ENCODE results near the gene TMEM258. TPM values are rescaled to one million over a fixed set of nuclear protein-coding genes. Genes with fewer than 3 reads are reported as not detected.

The TMEM258 gene
- total RNA-seq, 1 donor from 2014 or later, result 161 TPM

DNA sequence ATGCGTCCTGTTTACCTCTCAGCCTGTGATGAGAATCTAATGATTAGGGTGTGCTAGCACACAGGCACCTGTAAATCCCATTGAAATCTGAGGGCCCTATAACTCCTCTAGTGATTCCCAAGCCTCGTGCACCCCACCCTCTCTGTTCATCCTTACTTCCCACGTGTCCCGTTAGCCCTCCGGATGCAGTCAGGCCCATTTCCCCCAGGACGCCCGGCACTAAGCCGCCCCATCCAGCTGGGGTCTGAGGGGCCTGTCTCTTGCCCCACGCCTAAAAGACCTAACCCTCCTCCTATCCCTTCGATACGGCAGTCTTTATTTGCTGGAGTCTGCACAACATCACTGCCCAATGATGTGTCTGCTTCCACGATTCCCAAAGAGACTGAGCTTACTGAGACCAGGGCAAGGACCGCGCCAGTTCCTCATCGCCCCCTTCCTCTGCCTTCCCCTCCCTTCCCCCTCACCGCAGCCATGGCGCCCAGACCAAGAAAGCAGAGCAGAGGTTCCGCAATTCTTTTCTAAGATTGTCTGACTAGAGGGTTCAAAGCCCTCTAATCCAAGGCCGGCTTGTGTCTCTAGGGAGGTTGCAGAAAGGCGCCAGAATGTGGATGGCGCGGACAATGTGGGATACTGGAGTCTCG, 34.7 kb upstream of the TMEM258 start:
- DNase-seq (ENCODE audit: low read depth in 2 of 2), result no peak

GRCh38 chr11:61820174-61820573, 27.8 kb upstream of the TMEM258 start:
- peak in 1 of 2 donors; percentile 57 for DNase-seq (ENCODE audit: low read depth in 2 of 2)

- no peak for DNase-seq (ENCODE audit: low read depth in 2 of 2)
These were observed 25.2 kb upstream of the TMEM258 start for GRCh38 chr11:61817471-61818202.

DNA sequence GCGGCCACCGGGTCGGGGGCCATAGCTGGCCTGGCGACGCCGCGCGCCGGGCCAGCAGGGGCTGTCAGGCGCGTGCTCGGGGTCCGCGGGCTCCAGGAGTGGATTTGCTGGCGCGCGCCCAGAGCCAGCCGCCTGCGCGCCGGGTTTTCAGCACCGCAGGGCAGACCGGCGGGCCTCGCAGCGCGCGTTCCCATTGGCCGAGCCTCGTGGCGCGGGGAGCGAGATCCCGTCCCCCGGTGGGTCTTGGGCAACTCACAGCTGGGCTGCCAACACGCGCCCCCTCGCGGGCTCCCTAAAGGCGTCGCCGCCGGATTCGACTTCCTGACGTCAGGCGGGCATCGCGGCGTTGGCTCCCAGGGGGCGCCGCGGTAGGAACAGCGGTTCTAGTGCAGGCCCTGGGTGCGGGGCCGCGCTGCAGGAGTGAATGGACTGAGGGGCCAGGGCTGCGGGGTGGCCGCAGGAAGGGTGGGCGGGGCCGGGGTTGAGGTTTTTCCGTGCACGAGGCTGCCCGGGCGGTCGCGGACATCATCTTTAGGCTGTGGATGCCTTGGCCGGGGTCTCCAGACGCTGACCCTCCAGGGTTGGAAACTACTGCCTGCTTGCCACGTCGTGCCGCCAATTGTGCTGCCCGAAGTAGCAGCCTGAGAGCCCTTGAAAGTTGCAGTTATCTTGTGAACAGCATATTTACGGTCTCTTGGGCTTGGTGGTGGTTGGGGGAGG, 24.5 kb upstream of the TMEM258 start, which contains the start of gene FADS1:
Gene FADS1 (minus strand): TSS at position 268 of the 720 bp plus-strand sequence. CDS start 74 bp downstream, at position 194.
- DNase-seq (ENCODE audit: low read depth in 2 of 2), result peak; percentile 93

GRCh38 chr11:61815790-61816735, 23.7 kb upstream of the TMEM258 start:
- peak; percentile 68 to 75 for DNase-seq (ENCODE audit: low read depth in 2 of 2)

DNA sequence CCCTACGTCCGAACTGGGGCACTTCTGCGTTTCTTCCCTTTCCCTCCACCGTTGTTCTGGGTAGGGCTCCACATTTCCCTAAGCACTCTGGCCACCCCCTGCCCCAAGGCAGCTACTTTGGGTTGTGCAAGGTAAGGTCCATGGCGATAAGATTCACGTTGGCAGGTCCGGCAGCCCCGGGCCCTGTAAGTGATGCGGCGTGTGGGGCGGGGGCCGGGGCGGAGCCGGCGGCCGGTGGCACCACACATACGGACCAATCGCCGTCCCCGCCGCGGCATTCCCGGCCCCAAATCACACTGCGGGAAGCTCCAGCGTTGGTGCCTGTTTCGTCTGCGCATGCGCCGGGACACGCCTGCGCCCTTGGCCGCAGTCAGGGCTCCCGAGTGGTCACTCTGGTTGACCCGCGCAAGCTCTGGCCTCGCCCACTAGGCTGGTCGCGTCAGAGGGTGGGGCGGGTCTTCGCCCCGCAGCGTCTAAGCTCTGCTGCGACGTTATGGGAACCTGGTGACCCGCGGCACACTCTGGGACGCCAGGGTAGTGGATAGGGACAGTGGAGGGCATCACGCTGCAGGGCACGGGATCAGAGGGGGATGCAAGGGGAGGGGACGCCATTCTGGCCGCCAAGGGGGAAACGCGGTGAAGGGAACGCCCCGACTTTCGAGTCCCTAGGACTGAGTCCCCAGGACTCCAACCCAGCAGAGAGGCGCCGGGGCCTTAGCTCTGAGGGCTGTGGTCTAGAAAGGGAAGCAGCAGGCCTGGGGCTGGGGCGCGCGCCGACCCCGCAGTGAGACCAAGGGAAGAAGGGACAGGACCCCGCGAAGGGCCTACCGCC, 22.8 kb upstream of the TMEM258 start:
- peak; percentile 98 for DNase-seq (ENCODE audit: low read depth in 2 of 2)

- peak; percentile 65 for DNase-seq (ENCODE audit: low read depth in 2 of 2)
These were observed 22.0 kb upstream of the TMEM258 start for GRCh38 chr11:61814247-61814957.

DNA sequence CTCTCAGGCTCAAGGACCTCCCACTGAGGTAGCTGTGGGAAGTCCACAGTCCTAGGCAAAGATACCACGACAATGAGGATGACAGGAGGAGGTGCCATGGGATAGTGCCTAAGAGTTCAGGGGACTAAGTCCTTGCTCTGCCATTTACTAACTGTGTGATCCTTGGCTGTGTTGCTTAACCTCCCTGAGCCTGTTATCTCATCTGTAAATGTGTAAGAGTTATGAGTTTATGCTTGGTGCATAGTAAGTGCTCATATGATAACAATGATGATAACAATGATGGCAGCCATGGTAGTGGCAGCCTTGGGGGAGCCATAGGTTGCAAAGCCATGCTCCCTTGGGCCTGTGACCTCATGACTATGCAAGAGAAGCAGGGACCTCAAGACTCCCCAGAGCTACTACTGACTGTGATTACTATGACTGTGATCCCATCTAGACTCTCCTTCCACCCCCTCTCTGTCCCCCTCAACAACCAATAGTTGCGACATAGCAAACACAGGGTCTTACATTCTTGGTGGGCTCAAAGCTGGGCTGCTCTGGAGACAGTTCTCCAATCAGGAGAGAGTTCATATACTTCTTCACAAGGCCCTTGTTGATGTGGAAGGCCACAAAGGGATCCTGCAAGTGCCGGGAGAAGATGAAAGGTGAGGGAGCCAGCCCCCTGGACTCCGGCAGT, 20.5 kb upstream of the TMEM258 start:
- no peak for DNase-seq (ENCODE audit: low read depth in 2 of 2)

DNA sequence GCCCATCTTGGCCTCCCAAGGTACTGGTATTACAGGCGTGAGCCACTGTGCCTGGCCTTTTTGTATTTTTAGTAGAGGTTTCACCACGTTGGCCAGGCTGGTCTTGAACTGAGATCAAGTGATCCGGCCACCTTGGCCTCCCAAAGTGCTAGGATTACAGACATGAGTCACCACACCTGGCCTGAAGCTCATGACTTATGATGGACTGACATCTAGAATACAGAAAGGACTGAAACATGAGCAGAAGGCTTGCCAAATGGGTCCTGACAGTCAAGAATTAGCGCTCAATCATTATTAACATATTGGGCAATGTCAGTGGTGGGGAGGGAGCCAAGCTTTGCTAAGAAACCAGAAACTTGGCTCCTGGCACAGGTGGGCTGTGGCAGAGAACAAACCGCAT, 19.4 kb upstream of the TMEM258 start:
- no peak for DNase-seq (ENCODE audit: low read depth in 2 of 2)

DNA sequence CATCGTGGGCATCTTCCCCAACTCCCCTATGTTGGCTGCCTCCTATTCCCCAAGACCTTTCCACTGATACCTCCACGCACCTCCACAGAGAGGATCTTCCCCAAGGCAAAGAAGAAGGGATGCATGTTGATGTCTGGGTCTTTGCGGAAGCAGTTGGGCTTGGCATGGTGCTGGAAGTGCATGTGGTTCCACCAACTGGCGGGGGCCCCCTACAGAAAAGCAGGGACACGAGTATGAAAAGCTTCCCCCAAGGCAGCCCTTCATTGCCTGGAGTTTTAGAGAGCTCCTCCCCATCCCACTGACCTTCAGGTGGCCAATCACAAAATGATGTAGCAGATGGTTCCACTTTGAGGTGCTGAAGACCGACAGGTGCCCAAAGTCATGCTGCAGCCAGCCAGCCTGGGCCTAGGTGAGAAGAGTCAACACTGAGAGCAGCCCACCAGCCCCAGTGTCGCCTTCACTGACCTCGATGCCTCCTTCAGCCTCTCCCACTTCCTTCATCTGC, 18.3 kb upstream of the TMEM258 start:
- no peak for DNase-seq (ENCODE audit: low read depth in 2 of 2)

GRCh38 chr11:61806785-61807184, 14.4 kb upstream of the TMEM258 start:
- DNase-seq (ENCODE audit: low read depth in 2 of 2), result no peak

DNA sequence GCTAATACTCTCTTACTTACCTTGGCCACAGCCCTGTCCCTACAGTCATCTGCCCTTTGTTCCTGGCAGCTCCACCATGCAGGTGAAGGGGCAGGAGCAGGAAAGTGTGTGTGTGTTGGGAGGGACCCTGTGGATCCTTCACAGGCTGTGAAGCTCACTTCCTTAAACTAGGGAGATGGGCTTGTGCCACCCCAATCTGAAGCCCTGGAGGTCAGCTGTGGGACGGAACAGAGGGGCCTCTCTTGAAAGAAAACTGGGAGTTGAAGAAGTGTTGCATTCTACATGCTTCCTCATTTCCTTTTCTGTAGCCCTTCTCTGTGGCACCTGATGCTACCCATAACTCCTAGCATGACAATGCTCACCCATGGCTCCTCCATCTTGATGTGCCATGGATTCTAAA, 12.7 kb upstream of the TMEM258 start:
- no peak for DNase-seq (ENCODE audit: low read depth in 2 of 2)

DNA sequence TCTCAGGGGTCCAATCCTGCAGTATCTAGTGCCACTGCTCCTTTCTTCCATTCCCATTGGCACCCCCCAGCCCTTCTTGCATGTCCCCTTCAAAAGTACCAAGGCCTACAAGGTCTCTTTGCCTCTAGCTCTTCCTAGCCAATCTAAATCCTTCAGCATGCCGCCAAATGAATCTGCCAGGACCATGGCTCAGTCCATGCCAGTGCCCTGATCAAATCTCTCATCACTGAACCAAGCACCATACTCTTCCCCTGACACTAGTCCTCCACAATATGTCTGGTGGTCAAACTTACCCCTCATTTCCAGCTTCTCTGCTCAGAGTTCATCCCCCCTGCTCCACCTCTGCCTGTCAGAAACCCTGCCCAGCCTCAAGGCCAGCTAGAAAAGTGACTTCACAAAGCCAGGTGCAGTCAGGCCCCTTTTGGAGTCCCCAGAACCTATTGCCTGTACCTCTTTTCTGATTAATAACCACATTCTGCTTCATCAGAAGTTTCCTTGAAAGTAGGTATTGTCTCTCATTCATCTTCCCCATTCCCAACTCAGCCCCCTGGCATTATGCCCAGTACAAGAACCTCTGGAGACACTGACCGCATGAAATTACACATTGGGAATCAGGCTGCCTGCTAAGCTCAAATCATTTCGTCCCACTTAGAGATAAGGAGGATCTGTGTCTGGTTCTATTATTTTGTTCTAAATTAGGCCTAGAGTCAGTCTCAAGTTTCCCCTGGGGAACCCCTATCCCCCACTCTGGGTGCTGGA, 11.7 kb upstream of the TMEM258 start:
- DNase-seq (ENCODE audit: low read depth in 2 of 2), result peak in 1 of 2 donors; percentile 19

GRCh38 chr11:61802605-61803004, 10.2 kb upstream of the TMEM258 start:
- no peak for DNase-seq (ENCODE audit: low read depth in 2 of 2)

GRCh38 chr11:61800331-61801281, 8.2 kb upstream of the TMEM258 start:
- no peak for DNase-seq (ENCODE audit: low read depth in 2 of 2)

DNA sequence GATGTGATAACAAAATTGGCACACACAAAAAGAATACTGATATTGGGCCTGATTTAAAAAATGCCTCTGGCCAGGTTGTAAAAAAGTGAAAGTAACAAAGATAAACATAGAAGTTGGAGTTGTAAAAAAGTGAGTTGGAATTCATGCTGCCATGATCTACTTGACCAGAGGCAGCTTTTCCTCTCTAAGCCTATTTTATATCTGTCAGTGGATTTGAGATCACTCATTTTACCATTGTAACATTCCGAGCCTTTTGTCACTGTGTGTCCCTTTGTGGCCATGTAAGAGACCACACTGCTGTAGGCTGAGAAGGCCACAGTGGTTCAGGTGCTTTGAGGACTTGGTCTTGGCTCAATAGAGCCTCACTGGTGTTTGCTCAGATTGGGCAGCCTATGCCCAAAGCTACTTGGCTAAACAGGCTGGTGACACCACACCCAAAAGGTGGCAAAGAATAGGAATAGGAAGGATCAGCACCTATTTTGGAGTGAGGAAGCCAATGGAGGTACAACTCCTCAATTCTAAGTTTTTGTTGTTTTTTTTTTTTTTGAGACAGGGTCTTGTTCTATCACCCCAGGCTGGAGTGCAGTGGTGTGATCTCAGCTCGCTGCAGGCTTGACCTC, 7.4 kb upstream of the TMEM258 start:
- DNase-seq (ENCODE audit: low read depth in 2 of 2), result no peak
